Upper lobe of left lung (tissue), 6 donors: Measurements from ENCODE around the gene LRCH1. TPM values are rescaled to one million over a fixed set of nuclear protein-coding genes. Genes with fewer than 3 reads are reported as not detected.

Experiments
- ATAC-seq, 2 donors: fragments of 200-7000 bp; cut with Tn5 transposase; one replicate each; pipeline ENCODE4 v1.9.1; 2022; ENCODE audit warnings: mild to moderate bottlenecking in 2 of 2, moderate library complexity in 2 of 2; ENCODE audit not compliant: low FRiP score in 2 of 2
- DNase-seq, 2 donors: peaks; one replicate each; pipeline ENCODE4 v3.0.0-alpha.2; 2019 to 2020
- H3K27ac ChIP-seq, 4 donors: fragments of 200-600 bp; sonication (generic); one replicate each; pipeline ENCODE4 v1.5.1; 2016 to 2019
- H3K27me3 ChIP-seq, 4 donors: fragments of 200-600 bp; sonication (generic); one replicate each; pipeline ENCODE4 v1.5.1; 2017 to 2019
- H3K36me3 ChIP-seq, 4 donors: fragments of 200-600 bp; sonication (generic); one replicate each; pipeline ENCODE4 v1.5.1; 2016 to 2019
- H3K4me1 ChIP-seq, 4 donors: fragments of 200-600 bp; sonication (generic); one replicate each; pipeline ENCODE4 v1.5.1; 2018 to 2019
- H3K4me3 ChIP-seq, 4 donors: fragments of 200-600 bp; sonication (generic); one replicate each; pipeline ENCODE4 v1.5.1; 2017 to 2019; ENCODE audit warnings: mild to moderate bottlenecking in 2 of 4, moderate library complexity in 1 of 4
- H3K9me3 ChIP-seq, 4 donors: fragments of 200-600 bp; sonication (generic); one replicate each; pipeline ENCODE4 v1.5.1; 2018 to 2019
- CTCF ChIP-seq, 6 experiments: fragments of 450-650 bp in 4 of 6; fragments of 200-600 bp in 2 of 6; sonication (generic) in 2 of 6; IDR thresholded peaks; one replicate each; pipeline ENCODE4 v1.5.1; 2016 to 2019; ENCODE audit warnings: antibody characterized with exemption in 6 of 6
- EP300 ChIP-seq, 4 donors: sonication (generic); formaldehyde crosslinking; IDR thresholded peaks; one replicate each; pipeline ENCODE4 v1.5.1; 2017; ENCODE audit warnings: antibody characterized with exemption in 4 of 4, control low read depth in 2 of 4
- POLR2A ChIP-seq, 4 donors: fragments of 450-650 bp; IDR thresholded peaks; one replicate each; pipeline ENCODE4 v1.5.1; 2016 to 2017; ENCODE audit warnings: antibody characterized with exemption in 4 of 4, mild to moderate bottlenecking in 2 of 4
- POLR2AphosphoS5 ChIP-seq, 2 donors: sonication (generic); formaldehyde crosslinking; IDR thresholded peaks; one replicate each; pipeline ENCODE4 v1.5.1; 2017; ENCODE audit warnings: antibody characterized with exemption in 2 of 2
- WGBS, 2 donors: methylation state at CpG; one replicate each; pipeline ENCODE4 v1.1.5; 2017 to 2018; 5-methylcytosine and 5-hydroxymethylcytosine counted together
- total RNA-seq, 6 donors: library from RNA; depleted of rRNA in 4 of 6; stranded (reverse); fragments of >200 nt in 4 of 6; gene quantifications; one replicate each; pipeline versions ENCODE4 v1.1.0 to v1.2.1, GENCODE V29; 2016 to 2021
- donor health status: DM: no; HTN: no; CAD: no; lungs with moderate emphysema.
- donor health status: DM: no; HTN: yes; CAD: no; lungs with severe emphysema.

Gene LRCH1
- total RNA-seq, 6 donors from 2014 or later, result 17.2 to 27.0 (median 22.7) TPM

GRCh38 chr13:46663206-46664037 lies 110.5 kb downstream of the LRCH1 start:
- no peaks in the 10 kb centered on the region for H3K9me3 ChIP-seq
- no peaks in the 10 kb centered on the region for H3K36me3 ChIP-seq
- H3K4me3 ChIP-seq, result no peak overlapping the region
- peak overlapping the region in 2 of 4 donors; percentile 10 to 27 for H3K27ac ChIP-seq
- ATAC-seq (no peak), DNase-seq (no peak)
- no peaks in the 10 kb centered on the region for H3K27me3 ChIP-seq
- 41 to 62% methylated on average over 3 of the region's 3 CpGs for WGBS, 2 donors
- TF ChIP-seq POLR2AphosphoS5 (IDR thresholded peaks at IDR 0.05), result no peak
- no peak for TF ChIP-seq EP300 (IDR thresholded peaks at IDR 0.05)
- TF ChIP-seq CTCF (IDR thresholded peaks at IDR 0.05), result no peak
- TF ChIP-seq POLR2A (IDR thresholded peaks at IDR 0.05), result no peak
- peaks cover 32 to 62% (median 46%) of the 10 kb centered on the region in 4 donors for H3K4me1 ChIP-seq

- Histone ChIP-seq H3K27me3 (no peaks in the 10 kb centered on the region), H3K36me3 (no peaks in the 10 kb centered on the region), H3K9me3 (no peaks in the 10 kb centered on the region), H3K27ac (no peak overlapping the region), H3K4me3 (no peak overlapping the region), H3K4me1 (peaks cover 30 to 66% (median 51%) of the 10 kb centered on the region in 4 donors)
- TF ChIP-seq POLR2AphosphoS5 (IDR thresholded peaks at IDR 0.05) (no peak), POLR2A (IDR thresholded peaks at IDR 0.05) (no peak), CTCF (IDR thresholded peaks at IDR 0.05) (no peak), EP300 (IDR thresholded peaks at IDR 0.05) (no peak)
- DNase-seq, result no peak
- 84 to 87% methylated on average over 3 of the region's 3 CpGs for WGBS, 2 donors
- no peak for ATAC-seq
These were observed 111.2 kb downstream of the LRCH1 start for GRCh38 chr13:46664195-46664594.

- Histone ChIP-seq H3K9me3 (no peaks in the 10 kb centered on the region), H3K36me3 (peaks cover 0 to 3% (median 1%) of the 10 kb centered on the region in 4 donors), H3K4me3 (no peak overlapping the region), H3K4me1 (peaks cover 22 to 55% (median 49%) of the 10 kb centered on the region in 4 donors), H3K27ac (peak overlapping the region in 2 of 4 donors; percentile 51), H3K27me3 (no peaks in the 10 kb centered on the region)
- no peak for ATAC-seq
- TF ChIP-seq POLR2AphosphoS5 (IDR thresholded peaks at IDR 0.05) (no peak), EP300 (IDR thresholded peaks at IDR 0.05) (no peak), POLR2A (IDR thresholded peaks at IDR 0.05) (no peak), CTCF (IDR thresholded peaks at IDR 0.05) (no peak)
- DNase-seq, result no peak
These were observed 112.3 kb downstream of the LRCH1 start for GRCh38 chr13:46665248-46665632.

GRCh38 chr13:46665633-46666482 lies 112.9 kb downstream of the LRCH1 start:
- TF ChIP-seq POLR2AphosphoS5 (IDR thresholded peaks at IDR 0.05) (no peak), POLR2A (IDR thresholded peaks at IDR 0.05) (no peak), CTCF (IDR thresholded peaks at IDR 0.05) (no peak), EP300 (IDR thresholded peaks at IDR 0.05) (no peak)
- Histone ChIP-seq H3K27me3 (no peaks in the 10 kb centered on the region), H3K36me3 (peaks cover 0 to 7% (median 3%) of the 10 kb centered on the region in 4 donors), H3K27ac (peak overlapping the region in 2 of 4 donors; percentile 51), H3K4me3 (no peak overlapping the region), H3K4me1 (peaks cover 22 to 54% (median 46%) of the 10 kb centered on the region in 4 donors), H3K9me3 (no peaks in the 10 kb centered on the region)
- DNase-seq (no peak), ATAC-seq (no peak)
- WGBS, 2 donors, result 37 to 48% methylated on average over 7 of the region's 7 CpGs
